GM15510 (cell line): Measurements from ENCODE around the gene C14orf180.

ENCODE experiments used
- POLR2A ChIP-seq: IDR thresholded peaks from 3 replicates; pipeline ENCODE4 v1.6.1; 2011; ENCODE audit warnings: borderline replicate concordance; ENCODE audit not compliant: insufficient read length; ENCODE audit errors: extremely low read depth

The C14orf180 gene

GRCh38 chr14:104579507-104579906 is at the start of gene C14orf180:
Gene C14orf180, plus strand, starts transcription at chr14:104579764. Its CDS starts 6,667 bp downstream, at chr14:104586431.
- TF ChIP-seq POLR2A = no peak

GRCh38 chr14:104530646-104531045 is 48.9 kb upstream of the C14orf180 start:
- no peak for TF ChIP-seq POLR2A

GRCh38 chr14:104531421-104532190 is 48.0 kb upstream of the C14orf180 start:
- TF ChIP-seq POLR2A = no peak

GRCh38 chr14:104532191-104532555 is 47.4 kb upstream of the C14orf180 start:
- no peak for TF ChIP-seq POLR2A

- no peak for TF ChIP-seq POLR2A
Measured at GRCh38 chr14:104534036-104534435, 45.5 kb upstream of the C14orf180 start.

- TF ChIP-seq POLR2A = no peak
Measured at GRCh38 chr14:104536942-104537612, 42.5 kb upstream of the C14orf180 start.

GRCh38 chr14:104537613-104537988 is 42.0 kb upstream of the C14orf180 start:
- no peak for TF ChIP-seq POLR2A

GRCh38 chr14:104541905-104542465 is 37.6 kb upstream of the C14orf180 start:
- no peak for TF ChIP-seq POLR2A

GRCh38 chr14:104542871-104543830 is 36.4 kb upstream of the C14orf180 start:
- TF ChIP-seq POLR2A = no peak

- TF ChIP-seq POLR2A = no peak
Measured at GRCh38 chr14:104544362-104544961, 35.1 kb upstream of the C14orf180 start.

GRCh38 chr14:104545151-104545941 is 34.2 kb upstream of the C14orf180 start:
- TF ChIP-seq POLR2A = no peak

GRCh38 chr14:104545942-104546501 is 33.5 kb upstream of the C14orf180 start:
- no peak for TF ChIP-seq POLR2A
